Endothelial cell of umbilical vein (primary cell): ENCODE results near the gene CCDC97. TPM values are rescaled to one million over a fixed set of nuclear protein-coding genes. Genes with fewer than 3 reads are reported as not detected.

Source experiments
- BruUV-seq: library from RNA; stranded (reverse); fragments of 400-500 nt; replicated peaks from 2 replicates; lab custom pipeline; 2021; lab: Mats Ljungman, UMichigan
- CTCF ChIA-PET: fragments of 300-600, 350-600 bp; sonication (Branson Sonifier 250); formaldehyde crosslinking; loops from one replicate; lab custom pipeline; 2021; ENCODE audit warnings: antibody characterized with exemption, inconsistent platforms; lab: Charles Lee
- POLR2A ChIA-PET: fragments of 300-600, 350-600 bp; sonication (Branson Sonifier 250); formaldehyde crosslinking; loops from one replicate; lab custom pipeline; 2021; ENCODE audit warnings: antibody characterized with exemption, inconsistent platforms; lab: Charles Lee
- DNase-seq: peaks from one replicate; pipeline ENCODE4 v3.0.0-alpha.2; 2011; ENCODE audit warnings: low read depth, low spot score
- FAIRE-seq: peaks from 2 replicates; lab custom pipeline; 2011; peaks lifted over from hg19 to GRCh38; lab: Jason Lieb, UNC
- H2AFZ ChIP-seq: 2 replicates; pipeline ENCODE4 v1.6.0; 2012; ENCODE audit warnings: low read depth, low read length, control low read depth, inconsistent platforms
- H3K27ac ChIP-seq: 2 replicates; pipeline ENCODE4 v1.5.1; 2011; ENCODE audit warnings: low read depth, mild to moderate bottlenecking, control low read depth, low read length, moderate library complexity; ENCODE audit not compliant: insufficient read depth
- H3K27me3 ChIP-seq, 2 experiments: 2 replicates each; pipeline versions ENCODE4 v1.6.0 to v1.6.1; 2011; ENCODE audit warnings: low read length in 2 of 2, mixed read lengths in 1 of 2; ENCODE audit not compliant: control insufficient read depth in 2 of 2, insufficient read depth in 2 of 2
- H3K36me3 ChIP-seq, 2 experiments: 2 replicates in 1 of 2; 3 replicates in 1 of 2; pipeline ENCODE4 v1.5.1; 2011; ENCODE audit warnings: low read length in 2 of 2, mild to moderate bottlenecking in 1 of 2, moderate library complexity in 1 of 2; ENCODE audit not compliant: control insufficient read depth in 2 of 2, insufficient read depth in 2 of 2; ENCODE audit errors: extremely low read depth in 1 of 2
- H3K4me1 ChIP-seq: 3 replicates; pipeline ENCODE4 v1.5.1; 2011; ENCODE audit warnings: mild to moderate bottlenecking, low read length; ENCODE audit not compliant: control insufficient read depth, insufficient read depth; ENCODE audit errors: extremely low read depth
- H3K4me2 ChIP-seq: 2 replicates; pipeline ENCODE4 v1.6.1; 2011; ENCODE audit warnings: low read length, control low read depth, mixed read lengths; ENCODE audit not compliant: insufficient read depth
- H3K4me3 ChIP-seq, 3 experiments: fragments of 200-600 bp in 1 of 3; sonication (generic), shearing (Covaris generic) in 1 of 3; replicated peaks in 1 of 3; 2 replicates each; pipeline ENCODE4 v1.5.1; 2011 to 2016; ENCODE audit warnings: control low read depth in 3 of 3, low read length in 3 of 3, mild to moderate bottlenecking in 2 of 3, inconsistent platforms in 1 of 3, low read depth in 1 of 3, moderate library complexity in 1 of 3; ENCODE audit not compliant: insufficient read depth in 1 of 3
- H3K79me2 ChIP-seq: 2 replicates; pipeline ENCODE4 v1.6.0; 2012; ENCODE audit warnings: low read length, inconsistent platforms; ENCODE audit not compliant: control insufficient read depth, insufficient read depth
- H3K9ac ChIP-seq: replicated peaks from 2 replicates; pipeline ENCODE3; 2011; ENCODE audit warnings: low read length, control low read depth; ENCODE audit not compliant: insufficient read depth; ENCODE audit errors: extremely low read depth
- H3K9me1 ChIP-seq: replicated peaks from 3 replicates; pipeline ENCODE4 v1.6.0; 2011; ENCODE audit warnings: mild to moderate bottlenecking, low read length; ENCODE audit not compliant: control insufficient read depth, insufficient read depth; ENCODE audit errors: extremely low read depth
- H3K9me3 ChIP-seq: replicated peaks from 2 replicates; pipeline ENCODE4 v1.5.1; 2012; ENCODE audit warnings: low read length, inconsistent platforms; ENCODE audit not compliant: control insufficient read depth, insufficient read depth
- H4K20me1 ChIP-seq: replicated peaks from 2 replicates; pipeline ENCODE3; 2011; ENCODE audit warnings: mild to moderate bottlenecking, low read length; ENCODE audit not compliant: control insufficient read depth, insufficient read depth; ENCODE audit errors: extremely low read depth
- CTCF ChIP-seq, 2 donors: IDR thresholded peaks; 1 replicate in 1 of 2; 2 replicates in 1 of 2; pipeline ENCODE4 v1.5.1; 2011; ENCODE audit warnings: low read length in 2 of 2, mild to moderate bottlenecking in 2 of 2, moderate library complexity in 2 of 2, control low read depth in 1 of 2, inconsistent platforms in 1 of 2, low read depth in 1 of 2; ENCODE audit not compliant: insufficient read depth in 1 of 2; ENCODE audit errors: extremely low read depth in 1 of 2
- EZH2 ChIP-seq: IDR thresholded peaks from 2 replicates; pipeline ENCODE4 v1.6.1; 2012; ENCODE audit warnings: borderline replicate concordance, low read depth, mild to moderate bottlenecking, moderate library complexity, low read length, inconsistent platforms; ENCODE audit not compliant: severe bottlenecking
- FOS ChIP-seq: IDR thresholded peaks from 2 replicates; pipeline ENCODE4 v1.6.1; 2011; ENCODE audit warnings: mild to moderate bottlenecking, low read length, moderate library complexity, borderline replicate concordance; ENCODE audit not compliant: insufficient read depth
- GATA2 ChIP-seq: IDR thresholded peaks from 2 replicates; pipeline ENCODE4 v1.7.0; 2011; ENCODE audit warnings: low read depth, mild to moderate bottlenecking, moderate library complexity, mixed read lengths, low read length; ENCODE audit not compliant: insufficient read length, insufficient read depth
- JUN ChIP-seq: IDR thresholded peaks from 2 replicates; pipeline ENCODE4 v1.6.1; 2011; ENCODE audit warnings: borderline replicate concordance, low read depth; ENCODE audit not compliant: insufficient read length, insufficient read depth
- MAX ChIP-seq: IDR thresholded peaks from 2 replicates; pipeline ENCODE4 v1.6.1; 2011; ENCODE audit not compliant: insufficient read depth, insufficient read length
- MYC ChIP-seq: IDR thresholded peaks from one replicate; pipeline ENCODE4 v1.6.1; 2011; ENCODE audit warnings: mild to moderate bottlenecking, low read depth, low read length
- POLR2AphosphoS5 ChIP-seq: IDR thresholded peaks from 2 replicates; pipeline ENCODE4 v1.6.1; 2012; ENCODE audit warnings: low read depth, mild to moderate bottlenecking, control low read depth, low read length, moderate library complexity; ENCODE audit not compliant: insufficient read depth
- dilution Hi-C: fragments of 300-500 bp; cut with MboI; formaldehyde crosslinking; loops from one replicate; pipeline ENCODE4 v1.15.0; 2019; ENCODE audit warnings: low sequenced_read_pairs; ENCODE audit not compliant: extremely low pct_ligation_motif_present
- intact Hi-C: fragments of 100-400 bp; cut with micrococcal nuclease; formaldehyde crosslinking; loops from one replicate; pipeline ENCODE4 v1.10.0; 2022
- polyA plus RNA-seq, 4 experiments: library from polyadenylated mRNA; depleted of rRNA in 3 of 4; stranded (reverse) in 3 of 4; unstranded in 1 of 4; fragments of >200 nt; gene quantifications; 2 replicates each; pipeline versions ENCODE4 v1.2.1 to v1.2.3, GENCODE V29; 2011 to 2012; ENCODE audit warnings: missing spikeins in 1 of 4
- total RNA-seq: library from RNA; stranded (reverse); gene quantifications from 2 replicates; pipeline ENCODE4 v1.2.3, GENCODE V29; 2021

Gene CCDC97
- total and polyA plus RNA-seq, 2 donors (not counting 3 experiments of a cell fraction or from before 2014, with no cell fraction given) = 20.7 to 27.2 TPM

- Histone ChIP-seq H3K9ac (peak overlapping the region; percentile 94), H2AFZ (peak overlapping the region; percentile 11), H3K27ac (peak overlapping the region; percentile 88), H3K27me3 (no peaks in the 10 kb centered on the region), H3K4me3 (peak overlapping the region in 2 of 3 experiments; percentile 60 to 86), H3K36me3 (no peaks in the 10 kb centered on the region), H3K9me1 (no peaks in the 10 kb centered on the region), H3K9me3 (no peaks in the 10 kb centered on the region), H3K4me2 (peak overlapping the region; percentile 64), H3K79me2 (peaks cover 20% of the 10 kb centered on the region), H3K4me1 (peaks cover 20% of the 10 kb centered on the region), H4K20me1 (no peaks in the 10 kb centered on the region)
- intact Hi-C loops = no loop called here
- TF ChIP-seq MYC = no peak
- TF ChIP-seq POLR2AphosphoS5 = no peak
- no peak for TF ChIP-seq CTCF (IDR thresholded peaks at IDR 0.05; ENCODE audit: extremely low read depth in 1 of 2, insufficient read depth in 1 of 2, low read depth in 1 of 2, low read length in 2 of 2)
- TF ChIP-seq FOS = no peak
- TF ChIP-seq MAX = no peak
- no peak for TF ChIP-seq JUN
- TF ChIP-seq GATA2 = no peak
- TF ChIP-seq EZH2 = no peak
- ChIA-PET POLR2A (interaction anchor here (1.1 to 1.6 kb wide), 5 partner anchors 9 to 76 kb away, joined by 3 to 8 read pairs (median 4); partner anchors contain the start of genes DMAC2 and TGFB1), CTCF (interaction anchor here (0.9 to 4.3 kb wide), 7 partner anchors 8 to 200 kb away, joined by 3 to 35 read pairs (median 4); partner anchors contain the start of gene TGFB1)
- BruUV-seq = no TSS peak
- FAIRE-seq (no peak), DNase-seq (no peak)
- dilution Hi-C loops = no loop called here
These were observed 53.4 kb downstream of the CCDC97 start for GRCh38 chr19:41363371-41363752.
